HG03108 (cell line): Measurements from ENCODE around the gene ARV1.
"Not testable (repeated sequence)": the region's sequence is repeated elsewhere in the genome, so short reads cannot be mapped to it uniquely, and the experiment has no call there.

Experiments
- ATAC-seq: cut with Tn5 transposase; IDR thresholded peaks from one replicate; pipeline ENCODE4 v1.9.1; 2021; ENCODE audit warnings: moderate library complexity; ENCODE audit not compliant: unreplicated experiment

Gene ARV1

GRCh38 chr1:231041719-231042261, 62.9 kb downstream of the ARV1 start:
- no peak for ATAC-seq

- no peak for ATAC-seq
Observed at GRCh38 chr1:231044588-231044987, 65.7 kb downstream of the ARV1 start.

GRCh38 chr1:231045286-231045685, 66.4 kb downstream of the ARV1 start:
- ATAC-seq = no peak

- ATAC-seq = not testable (repeated sequence)
Observed at GRCh38 chr1:231045921-231046729, 67.2 kb downstream of the ARV1 start.

- ATAC-seq = no peak
Observed at GRCh38 chr1:231046730-231047395, 68.0 kb downstream of the ARV1 start.

- ATAC-seq = not testable (repeated sequence)
Observed at GRCh38 chr1:231047529-231047928, 68.6 kb downstream of the ARV1 start.

- ATAC-seq = not testable (repeated sequence)
Observed at GRCh38 chr1:231048419-231048818, 69.5 kb downstream of the ARV1 start.

- ATAC-seq = no peak
Observed at GRCh38 chr1:231049121-231049979, 70.5 kb downstream of the ARV1 start.
